Measurements from ENCODE around the gene DLEC1. TPM values are rescaled to one million over a fixed set of nuclear protein-coding genes. Genes with fewer than 3 reads are reported as not detected.

The DLEC1 gene
- polyA plus RNA-seq, 1 experiment = 0.06 TPM

DNA sequence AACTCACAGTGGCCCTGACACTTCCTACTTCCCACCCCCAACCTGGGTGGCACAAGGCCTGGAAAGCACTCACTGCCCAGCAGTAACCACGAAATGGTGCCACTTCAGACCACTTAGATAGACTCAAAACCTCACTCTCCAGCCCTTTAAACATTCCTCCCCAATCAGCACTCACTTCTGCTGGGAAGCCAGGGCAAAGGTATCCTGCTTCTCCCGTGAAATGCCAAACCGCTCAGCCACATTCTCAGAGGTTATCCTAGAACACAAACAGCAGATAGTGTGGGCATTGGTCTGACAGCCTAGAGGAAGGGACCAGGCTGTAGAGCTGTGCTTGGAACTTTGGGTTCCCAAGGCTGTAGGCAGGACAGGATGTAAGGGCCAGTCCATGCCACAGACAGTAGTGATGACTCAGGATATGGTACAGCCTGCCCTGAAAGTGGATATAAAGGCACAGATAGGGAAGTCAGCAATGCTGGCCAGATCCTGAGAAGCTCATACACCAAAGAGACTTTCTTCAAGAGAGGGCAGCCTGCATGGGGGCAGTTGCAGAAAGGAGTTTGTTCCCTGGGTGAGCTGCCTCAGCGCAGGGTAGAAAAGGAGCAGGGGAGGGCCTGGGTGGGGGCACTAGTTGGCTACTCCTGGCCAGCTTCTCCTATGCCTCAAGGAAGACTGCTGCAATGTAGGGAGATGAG lies 88.7 kb downstream of the DLEC1 start:
- no peak overlapping the region for H3K4me3 ChIP-seq (ENCODE audit: low read depth, low read length)
- H3K27me3 ChIP-seq (ENCODE audit: control insufficient read depth, insufficient read depth, low read length) = no peaks in the 10 kb centered on the region
- ChIA-PET CTCF (interaction anchor here (0.9 to 5.5 kb wide), 2 partner anchors 10 to 170 kb away, joined by 4 to 39 read pairs; no protein-coding TSS in a partner anchor), POLR2A (no interaction called here)
- DNase-seq (ENCODE audit: low read depth) = no peak
- TF ChIP-seq, protein P1, sequence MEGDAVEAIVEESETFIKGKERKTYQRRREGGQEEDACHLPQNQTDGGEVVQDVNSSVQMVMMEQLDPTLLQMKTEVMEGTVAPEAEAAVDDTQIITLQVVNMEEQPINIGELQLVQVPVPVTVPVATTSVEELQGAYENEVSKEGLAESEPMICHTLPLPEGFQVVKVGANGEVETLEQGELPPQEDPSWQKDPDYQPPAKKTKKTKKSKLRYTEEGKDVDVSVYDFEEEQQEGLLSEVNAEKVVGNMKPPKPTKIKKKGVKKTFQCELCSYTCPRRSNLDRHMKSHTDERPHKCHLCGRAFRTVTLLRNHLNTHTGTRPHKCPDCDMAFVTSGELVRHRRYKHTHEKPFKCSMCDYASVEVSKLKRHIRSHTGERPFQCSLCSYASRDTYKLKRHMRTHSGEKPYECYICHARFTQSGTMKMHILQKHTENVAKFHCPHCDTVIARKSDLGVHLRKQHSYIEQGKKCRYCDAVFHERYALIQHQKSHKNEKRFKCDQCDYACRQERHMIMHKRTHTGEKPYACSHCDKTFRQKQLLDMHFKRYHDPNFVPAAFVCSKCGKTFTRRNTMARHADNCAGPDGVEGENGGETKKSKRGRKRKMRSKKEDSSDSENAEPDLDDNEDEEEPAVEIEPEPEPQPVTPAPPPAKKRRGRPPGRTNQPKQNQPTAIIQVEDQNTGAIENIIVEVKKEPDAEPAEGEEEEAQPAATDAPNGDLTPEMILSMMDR (IDR thresholded peaks at IDR 0.05; ENCODE audit: insufficient read depth, low read depth, low read length) = no peak
- peaks cover 62% of the 10 kb centered on the region for H3K36me3 ChIP-seq (ENCODE audit: control insufficient read depth, insufficient read depth, low read length)

DNA sequence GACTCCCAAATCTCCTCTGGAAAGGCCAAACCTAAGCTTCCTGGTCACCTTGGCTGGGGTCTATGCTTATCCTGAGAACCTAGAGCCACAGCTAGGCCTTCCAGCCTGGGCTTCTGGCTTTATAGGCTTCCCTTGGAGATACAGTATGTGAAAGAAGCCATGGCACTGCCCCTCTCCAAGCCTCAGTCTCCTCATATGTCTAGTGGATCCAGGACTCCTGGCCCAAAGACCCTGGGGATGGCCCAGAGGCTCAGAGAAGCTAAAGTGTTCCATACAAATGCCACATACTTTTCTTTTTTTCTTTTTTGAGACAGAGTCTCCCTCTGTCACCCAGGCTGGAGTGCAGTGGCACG lies 89.3 kb downstream of the DLEC1 start:
- no peak for DNase-seq (ENCODE audit: low read depth)
- Histone ChIP-seq H3K36me3 (ENCODE audit: control insufficient read depth, insufficient read depth, low read length) (peaks cover 58% of the 10 kb centered on the region), H3K4me3 (ENCODE audit: low read depth, low read length) (no peak overlapping the region), H3K27me3 (ENCODE audit: control insufficient read depth, insufficient read depth, low read length) (no peaks in the 10 kb centered on the region)
- POLR2A ChIA-PET = no interaction called here
- TF ChIP-seq, protein P1 (IDR thresholded peaks at IDR 0.05; ENCODE audit: insufficient read depth, low read depth, low read length) = no peak
- CTCF ChIA-PET = interaction anchor here (0.9 to 5.5 kb wide), 2 partner anchors 10 to 170 kb away, joined by 4 to 39 read pairs; no protein-coding TSS in a partner anchor

DNA sequence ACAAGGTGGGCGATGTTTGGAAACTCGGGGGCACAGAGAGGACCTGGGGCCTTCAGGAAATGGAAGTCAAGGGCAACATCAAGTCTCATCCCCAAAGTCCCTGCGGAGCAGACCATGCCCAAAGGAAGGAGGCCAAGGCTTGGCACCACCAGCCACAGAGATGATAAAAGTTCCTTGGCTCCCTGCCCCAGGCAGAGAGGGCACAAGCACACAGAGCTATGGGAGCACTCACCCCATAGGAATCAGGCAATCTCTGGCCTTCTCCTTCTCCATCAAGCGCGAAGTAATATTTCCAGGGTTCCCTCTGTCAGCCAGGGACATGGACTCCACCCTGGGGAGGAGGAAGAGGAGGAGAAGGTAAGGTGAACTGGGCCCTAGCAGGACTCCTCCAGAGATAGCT lies 90.0 kb downstream of the DLEC1 start:
- no peak for DNase-seq (ENCODE audit: low read depth)
- TF ChIP-seq, protein P1 (IDR thresholded peaks at IDR 0.05; ENCODE audit: insufficient read depth, low read depth, low read length) = no peak
- peaks cover 59% of the 10 kb centered on the region for H3K36me3 ChIP-seq (ENCODE audit: control insufficient read depth, insufficient read depth, low read length)
- no peaks in the 10 kb centered on the region for H3K27me3 ChIP-seq (ENCODE audit: control insufficient read depth, insufficient read depth, low read length)
- H3K4me3 ChIP-seq (ENCODE audit: low read depth, low read length) = no peak overlapping the region
- POLR2A ChIA-PET = no interaction called here
- CTCF ChIA-PET = interaction anchor here (5.5 kb wide), 1 partner anchor 11 kb away, joined by 39 read pairs; no protein-coding TSS in a partner anchor

DNA sequence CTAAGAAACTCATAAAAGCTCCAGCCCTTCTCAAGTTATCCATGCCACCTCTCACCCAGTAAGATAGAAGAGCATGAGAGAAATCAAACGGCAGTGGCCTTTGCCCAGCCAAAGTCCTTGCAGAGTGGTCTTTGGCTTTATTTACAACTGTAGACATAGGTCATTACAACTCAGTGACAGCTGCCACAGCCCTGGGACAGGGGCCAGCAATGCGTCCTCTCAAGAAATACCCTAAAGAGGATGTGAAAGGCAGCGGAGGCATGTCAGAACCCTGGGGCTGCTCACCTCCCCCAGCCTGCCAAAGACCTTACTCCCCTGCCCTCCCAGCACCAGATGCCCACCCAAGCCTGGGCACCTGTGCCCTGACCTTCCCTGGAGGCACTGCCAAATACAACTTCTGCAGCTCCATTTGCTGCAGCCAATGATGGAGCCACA lies 91.6 kb downstream of the DLEC1 start:
- TF ChIP-seq, protein P1 (IDR thresholded peaks at IDR 0.05; ENCODE audit: insufficient read depth, low read depth, low read length) = no peak

DNA sequence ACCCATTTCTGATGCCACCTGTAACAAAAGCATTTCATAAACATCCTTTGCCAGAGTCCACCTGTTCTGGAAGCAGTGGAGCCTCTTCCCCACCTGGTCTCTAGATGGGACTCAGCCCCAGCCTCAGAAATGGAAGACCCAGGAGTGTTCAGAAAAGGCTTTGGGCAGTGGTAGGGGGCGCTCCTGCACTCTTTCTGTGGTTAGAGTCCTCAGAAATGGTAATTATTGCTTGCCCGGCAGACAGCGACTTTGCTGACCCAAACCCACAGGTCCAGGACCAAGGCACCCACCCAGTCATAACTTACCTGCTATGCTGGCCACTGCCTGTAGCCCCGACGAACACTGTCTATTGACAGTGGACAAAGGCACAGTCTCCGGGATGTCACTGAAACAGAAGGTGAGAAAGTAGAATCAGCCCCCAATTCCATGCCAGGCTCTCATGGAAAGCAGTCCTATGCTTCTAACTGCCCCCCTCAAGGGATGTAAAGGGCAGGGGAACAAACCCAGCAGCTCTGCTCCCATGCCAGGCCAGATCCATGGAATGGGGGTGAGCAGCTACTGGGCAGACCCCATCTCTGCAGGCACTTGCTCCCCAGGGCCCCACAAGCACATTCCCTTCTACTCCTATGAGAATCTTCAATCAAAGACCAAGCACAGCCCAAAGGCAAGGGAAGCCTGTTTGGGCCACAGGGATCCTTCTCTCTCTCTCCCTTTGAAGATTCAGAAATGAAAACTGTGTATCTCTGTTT lies 92.8 kb downstream of the DLEC1 start:
- H3K4me3 ChIP-seq (ENCODE audit: low read depth, low read length) = no peak overlapping the region
- DNase-seq (ENCODE audit: low read depth) = no peak
- ChIA-PET POLR2A (no interaction called here), CTCF (interaction anchor here (0.8 to 5.5 kb wide), 8 partner anchors 14 to 349 kb away, joined by 3 to 39 read pairs (median 4); partner anchors contain the start of gene XYLB)
- no peaks in the 10 kb centered on the region for H3K27me3 ChIP-seq (ENCODE audit: control insufficient read depth, insufficient read depth, low read length)
- H3K36me3 ChIP-seq (ENCODE audit: control insufficient read depth, insufficient read depth, low read length) = peaks cover 42% of the 10 kb centered on the region
- TF ChIP-seq, protein P1 (IDR thresholded peaks at IDR 0.05; ENCODE audit: insufficient read depth, low read depth, low read length) = peak; percentile 55

More for the DNA sequence above, 91.6 kb downstream of the DLEC1 start:
- Histone ChIP-seq H3K4me3 (ENCODE audit: low read depth, low read length) (no peak overlapping the region), H3K36me3 (ENCODE audit: control insufficient read depth, insufficient read depth, low read length) (peaks cover 52% of the 10 kb centered on the region), H3K27me3 (ENCODE audit: control insufficient read depth, insufficient read depth, low read length) (no peaks in the 10 kb centered on the region)
- DNase-seq (ENCODE audit: low read depth) = no peak
- POLR2A ChIA-PET = no interaction called here
- CTCF ChIA-PET = interaction anchor here (0.8 to 5.5 kb wide), 7 partner anchors 12 to 350 kb away, joined by 3 to 39 read pairs (median 4); partner anchors contain the start of gene XYLB

Data from BJ (cell line).